Activated naive CD8-positive, alpha-beta T cell treated with anti-CD3 and anti-CD28 coated beads, Interleukin-2, amount 50 U/mL, for 16 hours (primary cell): ENCODE data around the gene LAP3.

Experiments used
- DNase-seq: peaks from one replicate; pipeline ENCODE4 v3.0.0-alpha.2; 2020; ENCODE audit warnings: low read depth, low spot score

Gene LAP3

GRCh38 chr4:17616283-17616682 lies 39.3 kb downstream of the LAP3 start:
- DNase-seq = no peak

- DNase-seq = no peak
These were observed 41.9 kb downstream of the LAP3 start for GRCh38 chr4:17618926-17619325.

- DNase-seq = no peak
These were observed 42.6 kb downstream of the LAP3 start for GRCh38 chr4:17619416-17620105.

- no peak for DNase-seq
These were observed 46.5 kb downstream of the LAP3 start for GRCh38 chr4:17623451-17624001.

GRCh38 chr4:17624821-17625220 lies 47.8 kb downstream of the LAP3 start:
- DNase-seq = no peak

- no peak for DNase-seq
These were observed 53.2 kb downstream of the LAP3 start for GRCh38 chr4:17630228-17630627.

GRCh38 chr4:17633600-17633999 lies 56.6 kb downstream of the LAP3 start:
- DNase-seq = no peak

GRCh38 chr4:17635056-17635455 lies 58.1 kb downstream of the LAP3 start:
- DNase-seq = no peak

GRCh38 chr4:17636341-17636695 lies 59.3 kb downstream of the LAP3 start:
- DNase-seq = no peak

- peak; percentile 41 for DNase-seq
These were observed 60.0 kb downstream of the LAP3 start for GRCh38 chr4:17636696-17637622.

GRCh38 chr4:17639136-17639535 lies 62.1 kb downstream of the LAP3 start:
- DNase-seq = no peak

GRCh38 chr4:17642398-17642783 lies 65.4 kb downstream of the LAP3 start:
- no peak for DNase-seq

GRCh38 chr4:17646693-17647092 lies 69.7 kb downstream of the LAP3 start:
- DNase-seq = no peak

GRCh38 chr4:17647176-17647806 lies 70.3 kb downstream of the LAP3 start:
- DNase-seq = no peak

- DNase-seq = no peak
These were observed 70.9 kb downstream of the LAP3 start for GRCh38 chr4:17647927-17648326.

- no peak for DNase-seq
These were observed 73.4 kb downstream of the LAP3 start for GRCh38 chr4:17650406-17650805.

GRCh38 chr4:17654701-17655100 lies 77.7 kb downstream of the LAP3 start:
- no peak for DNase-seq

- DNase-seq = no peak
These were observed 80.1 kb downstream of the LAP3 start for GRCh38 chr4:17657090-17657489.
